ENCODE data around the gene BAG2.

DNA sequence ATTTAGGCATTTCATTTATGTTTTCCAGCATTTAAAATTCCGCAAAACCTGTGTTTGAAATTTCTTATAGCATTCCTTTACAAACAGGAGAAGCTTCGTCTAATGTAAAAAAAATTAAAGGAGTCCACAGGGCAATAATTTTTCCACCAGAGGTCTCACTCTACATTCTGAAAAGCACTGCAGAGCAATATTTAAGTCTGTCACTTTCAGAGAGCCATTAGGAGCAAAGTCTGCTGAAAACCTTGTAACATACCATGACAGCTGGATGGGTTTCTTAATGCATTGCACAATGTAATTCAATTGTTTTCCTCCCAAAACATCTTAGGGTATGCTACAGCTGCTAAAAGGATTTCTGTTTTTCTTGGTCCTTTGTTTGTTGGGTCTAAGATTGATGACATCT lies 18.0 kb downstream of the BAG2 start:
- TF ChIP-seq YY1 (IDR thresholded peaks at IDR 0.05; ENCODE audit: insufficient read depth, insufficient read length) (no peak), SUZ12 (IDR thresholded peaks at IDR 0.05; ENCODE audit: extremely low read depth, insufficient read depth, insufficient read length) (no peak)

All from NT2/D1 (cell line).